ENCODE data around the gene ITGB1. TPM values are rescaled to one million over a fixed set of nuclear protein-coding genes. Genes with fewer than 3 reads are reported as not detected.
A peak's percentile ranks its signal among the peaks of the same experiment; 100 is the strongest.

The ITGB1 gene
- total RNA-seq, 1 experiment from 2014 or later, result 223 TPM

- peaks cover 20% of the 10 kb centered on the region; the same call in 1 of the 2 replicates for H3K4me1 ChIP-seq (ENCODE audit: insufficient read depth, low read length)
- H3K14ac ChIP-seq (ENCODE audit: insufficient read depth, low read length), result peak overlapping the region; percentile 67
- H3K27me3 ChIP-seq (ENCODE audit: insufficient read depth, low read length), result no peaks in the 10 kb centered on the region
- peaks cover 46 to 57% of the 10 kb centered on the region in 2 experiments for H3K4me1 Mint-ChIP-seq
- peak; percentile 65 for DNase-seq
- H2BK12ac ChIP-seq (ENCODE audit: insufficient read length, low read depth, low read length), result no peak overlapping the region
- peaks cover 6% of the 10 kb centered on the region for H3K79me1 ChIP-seq (ENCODE audit: insufficient read depth, low read depth, low read length, poor library complexity, severe bottlenecking)
- no peak overlapping the region for H2BK20ac ChIP-seq (ENCODE audit: low read depth, low read length, poor library complexity, severe bottlenecking)
- H2BK15ac ChIP-seq (ENCODE audit: low read depth, low read length), result no peak overlapping the region; the same call in 1 of the 2 replicates
- no peak for TF ChIP-seq CTCF (conservative IDR thresholded peaks at IDR 0.05)
- H2BK5ac ChIP-seq (ENCODE audit: insufficient read length, low read length), result no peak overlapping the region
- peaks cover 2 to 9% (median 7%) of the 10 kb centered on the region in 3 experiments; a peak in 4 of 7 replicates for H3K36me3 Mint-ChIP-seq (ENCODE audit: insufficient read depth in 1 of 3, low read depth in 3 of 3)
- no peak overlapping the region for H3T11ph ChIP-seq (ENCODE audit: low read length)
- no peaks in the 10 kb centered on the region for H3K9me3 ChIP-seq (ENCODE audit: control insufficient read depth, low read depth, low read length)
- WGBS (ENCODE audit: extremely low coverage, insufficient read length, low lambda C conversion rate), result no CpG with 5 or more reads among the region's 24 CpGs
- no peak overlapping the region for H3K56ac ChIP-seq (ENCODE audit: insufficient read length, low read depth, low read length)
- no peaks in the 10 kb centered on the region for H3K27me3 Mint-ChIP-seq (ENCODE audit: low read depth)
- no peak overlapping the region for H3K27ac ChIP-seq (ENCODE audit: insufficient read length, low read depth, low read length)
- H3K27ac Mint-ChIP-seq, result peak overlapping the region; percentile 38 to 91 (median 88); a peak in 6 of 7 replicates
- H4K20me1 ChIP-seq (ENCODE audit: control insufficient read depth, insufficient read depth, insufficient read length), result no peaks in the 10 kb centered on the region
- H3K4me2 ChIP-seq (ENCODE audit: insufficient read depth, insufficient read length, low read length), result no peak overlapping the region
- H3K4ac ChIP-seq (ENCODE audit: low read depth, low read length), result no peak overlapping the region
- H3K23me2 ChIP-seq (ENCODE audit: insufficient read length, low read depth, low read length, poor library complexity, severe bottlenecking), result no peaks in the 10 kb centered on the region
- H4K8ac ChIP-seq (replicated peaks; ENCODE audit: insufficient read length, low read depth, low read length), result no peak overlapping the region
- H3K18ac ChIP-seq (ENCODE audit: insufficient read length, low read depth, low read length), result no peak overlapping the region
- H4K5ac ChIP-seq (ENCODE audit: insufficient read length, low read depth, low read length), result no peak overlapping the region
- no peak overlapping the region for H2AK5ac ChIP-seq (ENCODE audit: insufficient read length, low read length)
- no peak overlapping the region for H3K23ac ChIP-seq (ENCODE audit: insufficient read length, low read depth, low read length)
- peaks cover 70% of the 10 kb centered on the region for H3K79me2 ChIP-seq (ENCODE audit: insufficient read depth, low read length)
- no peak overlapping the region for H4K91ac ChIP-seq (ENCODE audit: insufficient read length, low read depth, low read length)
- no peak overlapping the region for H2AFZ ChIP-seq (ENCODE audit: low read length)
- H2BK120ac ChIP-seq (ENCODE audit: low read depth, low read length, poor library complexity, severe bottlenecking), result no peak overlapping the region
- no peaks in the 10 kb centered on the region for H3K9me3 Mint-ChIP-seq
- H3K9ac ChIP-seq (ENCODE audit: extremely low read depth, insufficient read length, low read length), result no peak overlapping the region
- H3K4me3 Mint-ChIP-seq, result no peak overlapping the region
These were observed 14.0 kb downstream of the ITGB1 start for GRCh38 chr10:32943854-32944661.

Data from H9 (cell line).